ENCODE results near the gene RBP3. TPM values are rescaled to one million over a fixed set of nuclear protein-coding genes. Genes with fewer than 3 reads are reported as not detected.

Gene RBP3
- total and polyA plus RNA-seq, 2 of the 4 experiments (the other 2 are of a cell fraction) = not detected

DNA sequence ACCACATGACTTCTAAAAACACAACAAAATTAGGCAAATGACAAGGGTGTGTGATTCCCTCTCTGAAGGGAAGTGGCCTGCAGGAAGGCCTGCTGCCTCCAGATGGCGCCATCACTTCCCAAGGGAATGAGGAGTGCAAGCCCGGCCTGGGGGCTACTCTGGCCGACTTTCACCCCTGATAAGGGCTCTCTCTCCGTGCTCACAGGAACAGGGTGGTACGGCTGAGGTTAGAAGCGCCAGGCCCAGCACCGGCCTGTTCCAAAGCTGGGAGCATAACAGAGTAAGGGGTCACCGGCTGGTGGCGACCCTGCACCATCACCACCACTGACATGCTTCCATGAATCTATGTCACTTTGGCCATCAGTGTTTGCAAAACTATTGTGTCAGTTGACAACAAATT, 13.1 kb downstream of the RBP3 start:
- Histone ChIP-seq H4K20me1 (ENCODE audit: insufficient read depth, low read length) (no peaks in the 10 kb centered on the region), H4K5ac (ENCODE audit: low read depth, low read length) (no peak overlapping the region), H2BK5ac (ENCODE audit: low read depth, low read length, poor library complexity, severe bottlenecking) (no peak overlapping the region), H3K14ac (replicated peaks; ENCODE audit: low read depth, low read length) (no peak overlapping the region), H3K23ac (ENCODE audit: low read depth, low read length) (no peak overlapping the region), H3K18ac (ENCODE audit: low read depth, low read length) (no peak overlapping the region), H3K4me1 (ENCODE audit: control insufficient read depth, insufficient read depth, low read length) (no peaks in the 10 kb centered on the region), H3K36me3 (ENCODE audit: control insufficient read depth, insufficient read depth, low read length) (no peaks in the 10 kb centered on the region), H3K27ac (ENCODE audit: insufficient read depth, low read length) (no peak overlapping the region), H2AK5ac (ENCODE audit: low read depth, low read length) (no peak overlapping the region), H3K4me2 (ENCODE audit: low read depth, low read length) (no peak overlapping the region), H2AK9ac (replicated peaks; ENCODE audit: low read depth, low read length, poor library complexity) (no peak overlapping the region), H3K9me1 (ENCODE audit: insufficient read depth, low read length) (no peaks in the 10 kb centered on the region; the same call in 1 of the 2 replicates), H3K4ac (ENCODE audit: low read depth, low read length) (no peak overlapping the region), H4K91ac (ENCODE audit: insufficient read depth, low read depth, low read length) (no peak overlapping the region), H2BK120ac (ENCODE audit: low read depth, low read length) (no peak overlapping the region), H3K4me3 (ENCODE audit: insufficient read depth, low read depth, low read length) (no peak overlapping the region), H3K79me1 (ENCODE audit: low read depth in 1 of 2, low read length in 2 of 2) (no peaks in the 10 kb centered on the region), H2BK20ac (ENCODE audit: low read depth, low read length) (no peak overlapping the region), H3K56ac (ENCODE audit: extremely low read depth, insufficient read depth, low read length) (no peak overlapping the region), H3K9ac (ENCODE audit: low read depth, low read length) (no peak overlapping the region), H3K27me3 (ENCODE audit: control insufficient read depth, insufficient read depth, low read length) (peaks cover 33% of the 10 kb centered on the region), H3K9me3 (ENCODE audit: control insufficient read depth, insufficient read depth, low read length) (no peaks in the 10 kb centered on the region), H2AFZ (replicated peaks; ENCODE audit: low read length, poor library complexity) (no peak overlapping the region), H2BK15ac (ENCODE audit: low read depth, low read length) (no peak overlapping the region), H4K8ac (ENCODE audit: low read depth in 2 of 2, low read length in 2 of 2) (no peak overlapping the region)
- DNase-seq = peak; percentile 16
- TF ChIP-seq, protein P1, sequence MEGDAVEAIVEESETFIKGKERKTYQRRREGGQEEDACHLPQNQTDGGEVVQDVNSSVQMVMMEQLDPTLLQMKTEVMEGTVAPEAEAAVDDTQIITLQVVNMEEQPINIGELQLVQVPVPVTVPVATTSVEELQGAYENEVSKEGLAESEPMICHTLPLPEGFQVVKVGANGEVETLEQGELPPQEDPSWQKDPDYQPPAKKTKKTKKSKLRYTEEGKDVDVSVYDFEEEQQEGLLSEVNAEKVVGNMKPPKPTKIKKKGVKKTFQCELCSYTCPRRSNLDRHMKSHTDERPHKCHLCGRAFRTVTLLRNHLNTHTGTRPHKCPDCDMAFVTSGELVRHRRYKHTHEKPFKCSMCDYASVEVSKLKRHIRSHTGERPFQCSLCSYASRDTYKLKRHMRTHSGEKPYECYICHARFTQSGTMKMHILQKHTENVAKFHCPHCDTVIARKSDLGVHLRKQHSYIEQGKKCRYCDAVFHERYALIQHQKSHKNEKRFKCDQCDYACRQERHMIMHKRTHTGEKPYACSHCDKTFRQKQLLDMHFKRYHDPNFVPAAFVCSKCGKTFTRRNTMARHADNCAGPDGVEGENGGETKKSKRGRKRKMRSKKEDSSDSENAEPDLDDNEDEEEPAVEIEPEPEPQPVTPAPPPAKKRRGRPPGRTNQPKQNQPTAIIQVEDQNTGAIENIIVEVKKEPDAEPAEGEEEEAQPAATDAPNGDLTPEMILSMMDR (conservative IDR thresholded peaks at IDR 0.05; ENCODE audit: low read depth, low read length) = peak; percentile 68
- TF ChIP-seq RAD21 (IDR thresholded peaks at IDR 0.05; ENCODE audit: low read length) = peak; percentile 65
- TF ChIP-seq SMC3 (IDR thresholded peaks at IDR 0.05; ENCODE audit: low read depth, low read length) = peak; percentile 65
- TF ChIP-seq NFE2L2 (IDR thresholded peaks at IDR 0.05; ENCODE audit: low read depth, low read length) = no peak
- WGBS, 2 experiments (ENCODE audit: extremely low coverage in 2 of 2, insufficient read length in 1 of 2) = 17% methylated on average over 1 of the region's 9 CpGs; no CpG with 5 or more reads in 1 of the 2 experiments
- ChIA-PET CTCF (interaction anchor here (1.2 kb wide), 1 partner anchor 13 kb away, joined by 3 read pairs; no protein-coding TSS in a partner anchor), POLR2A (ENCODE audit: unreplicated experiment) (no interaction called here)
- intact Hi-C loops (cut with micrococcal nuclease) (loop anchor here (2.0 kb wide), 1 partner anchor 78 kb away; no protein-coding TSS in a partner anchor), in situ Hi-C loops (cut with MboI; ENCODE audit: low sequenced_read_pairs) (no loop called here), dilution Hi-C loops (cut with HindIII; ENCODE audit: low sequenced_read_pairs, unreplicated experiment) (no loop called here)
- ATAC-seq (ENCODE audit: low read depth) = peak; percentile 67
- no TSS peak for BruUV-seq (replicated peaks)

All from IMR-90 (cell line).